Measurements from ENCODE around the gene MIA3. TPM values are rescaled to one million over a fixed set of nuclear protein-coding genes. Genes with fewer than 3 reads are reported as not detected.

MIA3 gene
- total and polyA plus RNA-seq, 9 of the 15 experiments (the other 6 are each of a cell fraction or from before 2014, with no cell fraction given), result 21.6 to 89.4 (median 40.8) TPM

- no peak for TF ChIP-seq STAT5B (CRISPR knock-in tag; IDR thresholded peaks at IDR 0.05)
- TF ChIP-seq MEF2A (IDR thresholded peaks at IDR 0.05; ENCODE audit: control insufficient read depth, low read depth, low read length), result no peak
- TF ChIP-seq, protein P1, sequence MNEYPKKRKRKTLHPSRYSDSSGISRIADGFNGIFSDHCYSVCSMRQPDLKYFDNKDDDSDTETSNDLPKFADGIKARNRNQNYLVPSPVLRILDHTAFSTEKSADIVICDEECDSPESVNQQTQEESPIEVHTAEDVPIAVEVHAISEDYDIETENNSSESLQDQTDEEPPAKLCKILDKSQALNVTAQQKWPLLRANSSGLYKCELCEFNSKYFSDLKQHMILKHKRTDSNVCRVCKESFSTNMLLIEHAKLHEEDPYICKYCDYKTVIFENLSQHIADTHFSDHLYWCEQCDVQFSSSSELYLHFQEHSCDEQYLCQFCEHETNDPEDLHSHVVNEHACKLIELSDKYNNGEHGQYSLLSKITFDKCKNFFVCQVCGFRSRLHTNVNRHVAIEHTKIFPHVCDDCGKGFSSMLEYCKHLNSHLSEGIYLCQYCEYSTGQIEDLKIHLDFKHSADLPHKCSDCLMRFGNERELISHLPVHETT (CRISPR knock-in tag; conservative IDR thresholded peaks at IDR 0.05 in 1 of 2, IDR thresholded peaks at IDR 0.05 in 1 of 2), result peak in 1 of 2 experiments; percentile 88; a peak in 2 of 4 replicates
- TF ChIP-seq ARNT (IDR thresholded peaks at IDR 0.05), result peak; percentile 42 to 73; a peak in 3 of 4 replicates
- peak; percentile 76 for TF ChIP-seq REST (IDR thresholded peaks at IDR 0.05; ENCODE audit: borderline replicate concordance)
- peak; percentile 77; the same call in 1 of the 2 replicates for TF ChIP-seq REST (CRISPR knock-in tag; IDR thresholded peaks at IDR 0.05; ENCODE audit: low read depth)
- peak; percentile 90 for TF ChIP-seq RB1 (IDR thresholded peaks at IDR 0.05; ENCODE audit: low read depth)
- peak; percentile 72 for TF ChIP-seq CEBPG (CRISPR knock-in tag; IDR thresholded peaks at IDR 0.05)
- peak in 1 of 2 experiments; percentile 76; a peak in 2 of 4 replicates for TF ChIP-seq CEBPG (tag; conservative IDR thresholded peaks at IDR 0.05 in 1 of 2, IDR thresholded peaks at IDR 0.05 in 1 of 2)
- peak; percentile 72; the same call in 1 of the 2 replicates for TF ChIP-seq SIN3B (IDR thresholded peaks at IDR 0.05; ENCODE audit: low read depth)
- TF ChIP-seq ZNF75A (CRISPR knock-in tag; IDR thresholded peaks at IDR 0.05), result no peak; the same call in 1 of the 2 replicates
- TF ChIP-seq FOXO4 (CRISPR knock-in tag; IDR thresholded peaks at IDR 0.05), result no peak; the same call in 1 of the 2 replicates
- TF ChIP-seq NBN (IDR thresholded peaks at IDR 0.05; ENCODE audit: low read depth), result 0 out of 2 replicates have a peak, but pooled peaks have one; percentile 6
- peak; percentile 39 for TF ChIP-seq ZNF239 (CRISPR knock-in tag; IDR thresholded peaks at IDR 0.05)
Measured at GRCh38 chr1:222712253-222713090, 94.6 kb downstream of the MIA3 start, which contains the start of the genes AIDA and BROX (continued).
